HG03378 (cell line): Measurements from ENCODE around the gene ATP10B.

Experiments
- ATAC-seq: cut with Tn5 transposase; IDR thresholded peaks from one replicate; pipeline ENCODE4 v1.9.1; 2021; ENCODE audit warnings: mild to moderate bottlenecking, moderate library complexity; ENCODE audit not compliant: unreplicated experiment

The ATP10B gene

GRCh38 chr5:160697281-160697680, 154.7 kb downstream of the ATP10B start:
- ATAC-seq: no peak

GRCh38 chr5:160694896-160695295, 157.1 kb downstream of the ATP10B start:
- ATAC-seq: no peak

GRCh38 chr5:160693831-160694465, 158.1 kb downstream of the ATP10B start:
- ATAC-seq: no peak

GRCh38 chr5:160692271-160692670, 159.7 kb downstream of the ATP10B start:
- ATAC-seq: no peak

- ATAC-seq: peak; percentile 81
Measured at GRCh38 chr5:160685695-160686094, 166.3 kb downstream of the ATP10B start.

GRCh38 chr5:160685219-160685618, 166.8 kb downstream of the ATP10B start:
- no peak for ATAC-seq

- no peak for ATAC-seq
Measured at GRCh38 chr5:160679567-160680309, 172.3 kb downstream of the ATP10B start.

GRCh38 chr5:160675988-160676387, 176.0 kb downstream of the ATP10B start:
- peak; percentile 58 for ATAC-seq

- ATAC-seq: no peak
Measured at GRCh38 chr5:160674901-160675300, 177.1 kb downstream of the ATP10B start.

GRCh38 chr5:160672521-160672920, 179.5 kb downstream of the ATP10B start:
- no peak for ATAC-seq

- no peak for ATAC-seq
Measured at GRCh38 chr5:160668356-160668755, 183.7 kb downstream of the ATP10B start.

- no peak for ATAC-seq
Measured at GRCh38 chr5:160667160-160667559, 184.9 kb downstream of the ATP10B start.

GRCh38 chr5:160665460-160665859, 186.6 kb downstream of the ATP10B start:
- ATAC-seq: no peak

- no peak for ATAC-seq
Measured at GRCh38 chr5:160660132-160660531, 191.9 kb downstream of the ATP10B start.

- no peak for ATAC-seq
Measured at GRCh38 chr5:160657622-160658458, 194.2 kb downstream of the ATP10B start.

- no peak for ATAC-seq
Measured at GRCh38 chr5:160657068-160657507, 194.9 kb downstream of the ATP10B start.

- ATAC-seq: no peak
Measured at GRCh38 chr5:160655717-160656116, 196.3 kb downstream of the ATP10B start.

GRCh38 chr5:160651692-160652645, 200.0 kb downstream of the ATP10B start:
- ATAC-seq: no peak

GRCh38 chr5:160649304-160649703, 202.7 kb downstream of the ATP10B start:
- ATAC-seq: no peak

- ATAC-seq: no peak
Measured at GRCh38 chr5:160646033-160646432, 206.0 kb downstream of the ATP10B start.
